GM12878 (cell line): ENCODE measurements around the gene PERM1. TPM values are rescaled to one million over a fixed set of nuclear protein-coding genes. Genes with fewer than 3 reads are reported as not detected.

Source experiments
- ATAC-seq: fragments of 200-7000 bp; cut with Tn5 transposase; 3 replicates; pipeline ENCODE4 v1.9.1; 2020; ENCODE audit warnings: mild to moderate bottlenecking, moderate library complexity
- BruUV-seq: library from RNA; stranded (reverse); fragments of 400-500 nt; replicated peaks from 2 replicates; lab custom pipeline; 2021; lab: Mats Ljungman, UMichigan
- CTCF ChIA-PET: fragments of 300-600 bp; sonication (Branson Sonifier 250); formaldehyde crosslinking; extraction: SDS; loops from one replicate; lab custom pipeline; 2021; ENCODE audit warnings: inconsistent platforms; lab: Yijun Ruan, JAX
- POLR2A ChIA-PET: fragments of 350-600 bp; formaldehyde crosslinking; extraction: SDS; loops from one replicate; lab custom pipeline; 2021; ENCODE audit warnings: inconsistent platforms; lab: Charles Lee
- RAD21 ChIA-PET: fragments of 300-600 bp; sonication (Branson Sonifier 250); formaldehyde crosslinking; loops from one replicate; lab custom pipeline; 2023; ENCODE audit warnings: antibody characterized with exemption; ENCODE audit not compliant: unreplicated experiment; lab: Charles Lee
- SMC1A ChIA-PET: fragments of 300-600 bp; sonication (Branson Sonifier 250); formaldehyde crosslinking; loops from one replicate; lab custom pipeline; 2023; ENCODE audit not compliant: unreplicated experiment, uncharacterized antibody; lab: Charles Lee
- DNase-seq: peaks from one replicate; pipeline ENCODE4 v3.0.0-alpha.2; 2011; ENCODE audit warnings: low read depth, low spot score
- FAIRE-seq: peaks from 3 replicates; lab custom pipeline; 2011; peaks lifted over from hg19 to GRCh38; lab: Jason Lieb, UNC
- H2AFZ ChIP-seq: 2 replicates; pipeline ENCODE4 v1.6.0; 2011; ENCODE audit warnings: low read depth, low read length, control low read depth; ENCODE audit not compliant: control insufficient read depth
- H3K27ac ChIP-seq: 2 replicates; pipeline ENCODE4 v1.5.1; 2011; ENCODE audit warnings: control low read depth; ENCODE audit not compliant: control insufficient read depth, insufficient read depth
- H3K27me3 ChIP-seq, 2 experiments: replicated peaks in 1 of 2; 2 replicates each; pipeline versions ENCODE4 v1.6.0 to v1.6.1; 2011; ENCODE audit warnings: low read length in 1 of 2; ENCODE audit not compliant: control insufficient read depth in 2 of 2, insufficient read depth in 2 of 2
- H3K36me3 ChIP-seq, 2 experiments: 2 replicates each; pipeline ENCODE4 v1.5.1; 2011; ENCODE audit warnings: low read length in 1 of 2; ENCODE audit not compliant: control insufficient read depth in 2 of 2, insufficient read depth in 2 of 2
- H3K4me1 ChIP-seq: 2 replicates; pipeline ENCODE4 v1.6.1; 2011; ENCODE audit warnings: mild to moderate bottlenecking, low read length, moderate library complexity, mixed read lengths; ENCODE audit not compliant: control insufficient read depth, insufficient read depth
- H3K4me2 ChIP-seq: 2 replicates; pipeline ENCODE4 v1.6.0; 2011; ENCODE audit warnings: control low read depth; ENCODE audit not compliant: control insufficient read depth, insufficient read depth
- H3K4me3 ChIP-seq: fragments of 200-600 bp; sonication (generic); 2 replicates; pipeline ENCODE4 v1.5.1; 2016
- H3K79me2 ChIP-seq: 2 replicates; pipeline ENCODE4 v1.6.0; 2011; ENCODE audit warnings: low read length; ENCODE audit not compliant: control insufficient read depth, insufficient read depth
- H3K9ac ChIP-seq: 2 replicates; pipeline ENCODE4 v1.8.0; 2011; ENCODE audit warnings: low read length, control low read depth, mixed read lengths; ENCODE audit not compliant: control insufficient read depth, insufficient read depth
- H3K9me3 ChIP-seq: replicated peaks from 3 replicates; pipeline ENCODE4 v1.5.1; 2011; ENCODE audit warnings: mild to moderate bottlenecking, low read length; ENCODE audit not compliant: control insufficient read depth, insufficient read depth
- H4K20me1 ChIP-seq: 2 replicates; pipeline ENCODE4 v1.6.0; 2011; ENCODE audit not compliant: control insufficient read depth, insufficient read depth
- ATF7 ChIP-seq: fragments of 450-650 bp; IDR thresholded peaks from 2 replicates; pipeline ENCODE4 v1.6.1; 2016; ENCODE audit warnings: low read depth, mild to moderate bottlenecking
- BCL3 ChIP-seq: IDR thresholded peaks from 2 replicates; pipeline ENCODE4 v1.6.1; 2011; ENCODE audit warnings: borderline replicate concordance, low read depth, mild to moderate bottlenecking, moderate library complexity, low read length; ENCODE audit not compliant: insufficient read depth, poor library complexity, severe bottlenecking
- CHD4 ChIP-seq: fragments of 200-600 bp; sonication (generic); IDR thresholded peaks from 2 replicates; pipeline ENCODE4 v1.6.1; 2016; ENCODE audit warnings: mild to moderate bottlenecking
- CUX1 ChIP-seq: IDR thresholded peaks from 2 replicates; pipeline ENCODE4 v1.6.1; 2012; ENCODE audit warnings: improper control_type of control experiment, low read depth, low read length; ENCODE audit not compliant: insufficient replicate concordance
- HDGF ChIP-seq: fragments of 450-650 bp; IDR thresholded peaks from 2 replicates; pipeline ENCODE4 v1.6.1; 2016; ENCODE audit warnings: antibody characterized with exemption
- KDM1A ChIP-seq: fragments of 200-600 bp; sonication (generic); IDR thresholded peaks from 2 replicates; pipeline ENCODE4 v1.6.1; 2016; ENCODE audit warnings: borderline replicate concordance
- LARP7 ChIP-seq: fragments of 450-650 bp; IDR thresholded peaks from 2 replicates; pipeline ENCODE4 v1.6.1; 2017; ENCODE audit warnings: mild to moderate bottlenecking
- MEF2B ChIP-seq: fragments of 450-650 bp; IDR thresholded peaks from 2 replicates; pipeline ENCODE4 v1.6.1; 2018; ENCODE audit warnings: mild to moderate bottlenecking, moderate library complexity; ENCODE audit not compliant: partially characterized antibody, poor library complexity, severe bottlenecking
- MTA3 ChIP-seq: IDR thresholded peaks from 2 replicates; pipeline ENCODE4 v1.6.1; 2012; ENCODE audit warnings: low read length, inconsistent platforms, borderline replicate concordance
- NR2C2 ChIP-seq: IDR thresholded peaks from 2 replicates; pipeline ENCODE4 v1.6.1; 2011; ENCODE audit warnings: borderline replicate concordance, low read depth; ENCODE audit not compliant: control insufficient read depth, insufficient read length
- PML ChIP-seq: IDR thresholded peaks from 2 replicates; pipeline ENCODE4 v1.6.1; 2012; ENCODE audit warnings: low read length, inconsistent platforms
- POLR2A ChIP-seq: IDR thresholded peaks from 2 replicates; pipeline ENCODE4 v1.6.1; 2011; ENCODE audit warnings: low read depth, mild to moderate bottlenecking, low read length
- POLR2AphosphoS2 ChIP-seq: IDR thresholded peaks from 2 replicates; pipeline ENCODE4 v1.6.1; 2011; ENCODE audit warnings: low read depth, mild to moderate bottlenecking, low read length, improper control_type of control experiment, moderate library complexity
- RBBP5 ChIP-seq: fragments of 200-600 bp; sonication (generic); conservative IDR thresholded peaks from 2 replicates; pipeline ENCODE4 v1.6.1; 2016
- RELA ChIP-seq: fragments of 450-650 bp; IDR thresholded peaks from 2 replicates; pipeline ENCODE4 v1.8.0; 2014; ENCODE audit warnings: borderline replicate concordance; ENCODE audit not compliant: partially characterized antibody
- SREBF2 ChIP-seq: IDR thresholded peaks from 2 replicates; pipeline ENCODE4 v1.6.1; 2012; ENCODE audit warnings: mild to moderate bottlenecking, low read length
- SRF ChIP-seq, 2 experiments: IDR thresholded peaks; 2 replicates each; pipeline ENCODE4 v1.6.1; 2011; ENCODE audit warnings: low read depth in 2 of 2, low read length in 2 of 2, mild to moderate bottlenecking in 1 of 2, moderate library complexity in 1 of 2
- TCF12 ChIP-seq: IDR thresholded peaks from 2 replicates; pipeline ENCODE4 v1.6.1; 2011; ENCODE audit warnings: low read depth, mild to moderate bottlenecking, low read length
- TCF7 ChIP-seq: IDR thresholded peaks from 2 replicates; pipeline ENCODE4 v1.6.1; 2014; ENCODE audit warnings: antibody characterized with exemption, borderline replicate concordance
- WGBS: methylation state at CpG from one replicate; pipeline ENCODE4 v1.1.6; 2016; ENCODE audit warnings: low lambda C conversion rate; ENCODE audit not compliant: insufficient replicate concordance, insufficient coverage; ENCODE audit errors: missing lambda C conversion rate; 5-methylcytosine and 5-hydroxymethylcytosine counted together
- in situ Hi-C: fragments of 300-500 bp; cut with MboI; formaldehyde crosslinking; loops from 9 replicates; pipeline ENCODE4 v1.14.3; 2018; ENCODE audit warnings: mixed read lengths
- intact Hi-C: fragments of 100-400 bp; cut with micrococcal nuclease; formaldehyde crosslinking; loops from one replicate; pipeline ENCODE4 v1.14.2; 2022; ENCODE audit not compliant: unreplicated experiment
- polyA plus RNA-seq, 11 experiments: library from polyadenylated mRNA; depleted of rRNA in 4 of 11; unstranded in 6 of 11; stranded (reverse) in 5 of 11; fragments of >200 nt; fragmentation: Nextera tagmentation in 4 of 11; fragmentation: Illumina TruSeq in 1 of 11; extraction: Ambion mirVana in 4 of 11; extraction: Trizol in 1 of 11; gene quantifications; 1 replicate in 1 of 11; 2 replicates in 10 of 11; pipeline versions ENCODE4 v1.2.1 to v1.2.3, GENCODE V29; 2011 to 2016; ENCODE audit warnings: inconsistent platforms in 2 of 11, missing spikeins in 2 of 11, low read depth in 1 of 11
- total RNA-seq, 4 experiments: library from RNA; depleted of rRNA in 3 of 4; stranded (reverse); fragments of >200 nt in 3 of 4; fragmentation: Illumina TruSeq in 1 of 4; extraction: Trizol in 1 of 4; gene quantifications; 2 replicates each; pipeline versions ENCODE4 v1.2.1 to v1.2.3, GENCODE V29; 2013 to 2021

PERM1 gene
- total and polyA plus RNA-seq, 10 of the 15 experiments (the other 5 are each of a cell fraction or from before 2014, with no cell fraction given) = not detected

GRCh38 chr1:942864-943533 lies 38.9 kb downstream of the PERM1 start:
- Histone ChIP-seq H3K4me2 (no peak overlapping the region), H3K9ac (no peak overlapping the region), H3K27me3 (peaks cover 6 to 8% of the 10 kb centered on the region in 2 experiments), H4K20me1 (no peaks in the 10 kb centered on the region), H2AFZ (no peak overlapping the region), H3K4me3 (no peak overlapping the region), H3K79me2 (no peaks in the 10 kb centered on the region), H3K27ac (no peak overlapping the region), H3K36me3 (peaks cover 0 to 7% of the 10 kb centered on the region in 2 experiments; a peak in 3 of 4 replicates), H3K4me1 (peaks cover 7% of the 10 kb centered on the region; the same call in 1 of the 2 replicates), H3K9me3 (no peaks in the 10 kb centered on the region)
- DNase-seq (no peak), ATAC-seq (no peak), FAIRE-seq (no peak)
- no TSS peak for BruUV-seq
- CTCF ChIA-PET = interaction anchor here (0.6 to 1.1 kb wide), 2 partner anchors 38 to 338 kb away, joined by 3 to 4 read pairs; no protein-coding TSS in a partner anchor
- WGBS = 34% methylated on average over 27 of the region's 27 CpGs
- RAD21 ChIA-PET = interaction anchor here (0.9 kb wide), 1 partner anchor 24 kb away, joined by 4 read pairs; no protein-coding TSS in a partner anchor
- SMC1A ChIA-PET = no interaction called here
- in situ Hi-C loops (no loop called here), intact Hi-C loops (loop anchor here (5.0 kb wide), 1 partner anchor 36 kb away; no protein-coding TSS in a partner anchor)
- POLR2A ChIA-PET = interaction anchor here (0.6 to 1.3 kb wide), 3 partner anchors 28 to 664 kb away, joined by 3 to 7 read pairs (median 5); no protein-coding TSS in a partner anchor
- TF ChIP-seq NR2C2 = no peak
- TF ChIP-seq SREBF2 = no peak
- TF ChIP-seq MTA3 = peak; percentile 64; the same call in 1 of the 2 replicates
- TF ChIP-seq SRF (IDR thresholded peaks at IDR 0.05; ENCODE audit: low read depth in 2 of 2, low read length in 2 of 2) = no peak
- TF ChIP-seq RELA = no peak
- TF ChIP-seq RBBP5 = no peak
- peak; percentile 61; the same call in 1 of the 2 replicates for TF ChIP-seq POLR2AphosphoS2
- no peak for TF ChIP-seq ATF7
- peak; percentile 20 for TF ChIP-seq BCL3
- no peak; the same call in none of the 2 replicates for TF ChIP-seq POLR2A
- no peak for TF ChIP-seq CHD4
- no peak for TF ChIP-seq HDGF
- no peak for TF ChIP-seq TCF12
- no peak for TF ChIP-seq KDM1A
- TF ChIP-seq CUX1 = no peak
- TF ChIP-seq TCF7 = no peak
- 0 out of 2 replicates have a peak, but pooled peaks have one; percentile 32 for TF ChIP-seq PML
- TF ChIP-seq MEF2B = no peak
- no peak for TF ChIP-seq LARP7
